GM21360 (cell line): ENCODE data around the gene RANBP10.
A peak's percentile ranks its signal among the peaks of the same experiment; 100 is the strongest.
"Not testable (repeated sequence)": the region's sequence is repeated elsewhere in the genome, so short reads cannot be mapped to it uniquely, and the experiment has no call there.

Experiments
- ATAC-seq: cut with Tn5 transposase; IDR thresholded peaks from one replicate; pipeline ENCODE4 v1.9.1; 2021; ENCODE audit warnings: mild to moderate bottlenecking, moderate library complexity; ENCODE audit not compliant: unreplicated experiment

RANBP10 gene

GRCh38 chr16:67780847-67781564, 25.4 kb downstream of the RANBP10 start:
- ATAC-seq = no peak

GRCh38 chr16:67779256-67780014, 26.9 kb downstream of the RANBP10 start:
- no peak for ATAC-seq

- no peak for ATAC-seq
These were observed 31.1 kb downstream of the RANBP10 start for GRCh38 chr16:67775273-67775672.

GRCh38 chr16:67774457-67774853, 31.9 kb downstream of the RANBP10 start:
- no peak for ATAC-seq

DNA sequence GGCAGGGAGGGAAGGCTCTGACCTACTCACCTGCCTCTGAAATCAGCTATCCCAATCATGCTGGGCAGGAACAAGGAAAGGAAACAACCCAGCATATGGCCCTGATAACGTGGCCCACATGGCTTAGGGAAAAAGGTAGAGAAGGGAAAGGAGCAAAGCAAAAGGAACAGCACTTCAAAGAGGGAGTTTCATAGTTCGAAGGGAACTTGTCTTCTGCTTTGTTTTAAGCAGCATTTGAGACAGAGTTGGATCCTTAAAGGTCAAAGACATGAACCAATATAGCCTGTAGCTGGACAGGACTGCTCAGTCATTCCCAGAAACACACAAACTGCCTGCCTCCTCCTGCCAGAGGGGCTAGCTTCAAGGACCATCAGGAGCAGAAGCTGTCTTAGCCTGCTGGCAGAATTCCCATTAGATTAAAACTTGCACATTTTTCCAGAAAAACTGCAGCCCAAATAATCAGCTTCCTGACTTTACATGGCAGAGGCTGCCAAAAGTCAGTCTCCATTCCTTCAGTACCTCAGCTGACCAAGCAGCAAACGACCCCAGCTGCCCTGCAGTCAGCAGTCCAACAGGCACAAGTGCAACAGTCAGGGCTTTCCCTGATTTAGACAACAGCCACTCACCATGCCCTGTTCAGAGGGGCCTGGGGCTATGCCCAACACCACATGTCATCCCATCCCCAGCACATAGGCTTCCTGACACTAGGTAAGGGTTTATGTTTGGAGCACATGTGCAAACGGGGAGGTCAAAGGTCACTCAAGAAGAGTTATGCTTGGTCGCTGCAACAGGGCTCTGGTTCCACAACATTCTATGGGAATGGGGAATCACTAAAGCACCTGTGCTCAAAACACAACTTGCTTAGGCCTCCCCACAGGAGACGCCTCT, 32.5 kb downstream of the RANBP10 start:
- no peak for ATAC-seq

DNA sequence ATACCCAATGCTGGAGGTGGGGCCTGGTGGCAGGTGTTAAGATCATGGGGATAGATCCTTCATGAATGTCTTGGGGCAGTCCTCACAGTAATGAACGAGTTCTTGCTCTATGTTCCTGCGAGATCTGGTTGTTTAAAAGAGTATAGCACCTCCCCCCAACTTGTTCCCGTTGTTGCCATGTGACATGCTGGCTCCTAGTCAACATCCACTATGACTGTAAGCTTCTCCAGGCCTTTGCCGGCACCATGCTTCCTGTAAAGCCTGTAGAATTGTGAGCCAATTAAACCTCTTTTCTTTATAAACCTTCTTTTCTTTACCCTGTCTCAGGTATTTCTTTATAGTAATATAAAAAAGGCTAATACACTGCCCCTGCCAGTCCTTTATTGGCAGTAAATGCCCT, 33.3 kb downstream of the RANBP10 start:
- ATAC-seq = no peak

DNA sequence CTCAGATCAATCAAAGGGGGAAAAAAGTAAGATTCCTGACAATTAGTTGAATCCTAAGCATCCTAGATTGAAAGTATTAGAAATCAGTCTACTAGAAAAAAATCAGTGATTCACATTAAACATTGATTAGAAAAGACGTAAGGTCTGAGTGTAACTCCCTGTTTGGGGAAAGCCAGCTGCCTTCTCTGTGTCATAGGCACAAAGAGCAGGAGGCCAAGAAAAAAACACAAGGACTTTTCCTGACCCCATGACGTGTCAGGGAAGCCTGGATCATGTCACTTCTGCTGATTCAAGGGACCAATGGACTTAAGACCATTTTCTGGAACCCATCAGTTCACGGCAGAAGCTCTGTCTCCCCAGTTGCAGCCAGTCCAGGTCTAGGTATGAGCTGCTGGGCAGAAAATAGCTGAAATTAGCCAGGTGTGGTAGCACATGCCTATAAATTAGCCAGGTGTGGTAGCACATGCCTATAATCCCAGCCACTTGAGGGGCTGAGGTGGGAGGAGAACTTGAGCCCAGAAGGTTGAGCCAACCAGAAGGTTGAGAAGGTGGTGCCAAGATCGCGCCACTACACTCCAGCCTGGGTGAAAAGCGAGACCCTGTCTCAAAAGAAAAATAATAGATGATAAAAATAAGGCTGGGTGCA, 35.9 kb downstream of the RANBP10 start:
- no peak for ATAC-seq

DNA sequence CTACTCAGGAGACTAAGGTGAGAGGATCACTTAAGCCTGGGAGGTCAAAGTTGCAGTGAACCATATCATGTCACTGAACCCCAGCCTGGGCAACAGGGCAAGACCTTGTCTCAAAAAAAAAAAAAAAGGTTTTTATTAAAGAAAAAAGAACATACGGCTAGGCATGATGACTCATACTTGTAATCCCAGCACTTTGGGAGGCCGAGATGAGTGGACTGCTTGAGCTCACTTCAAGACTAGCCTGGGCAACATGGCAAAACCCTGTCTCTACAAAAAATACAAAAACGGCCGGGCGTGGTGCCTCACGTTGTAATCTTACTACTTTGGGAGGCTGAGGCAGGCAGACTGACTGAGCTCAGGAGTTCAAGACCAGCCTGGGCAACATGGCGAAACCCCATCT, 38.4 kb downstream of the RANBP10 start:
- no peak for ATAC-seq

- ATAC-seq = no peak
These were observed 40.1 kb downstream of the RANBP10 start for GRCh38 chr16:67766291-67766690.

GRCh38 chr16:67764158-67764667, 42.1 kb downstream of the RANBP10 start:
- ATAC-seq = no peak

DNA sequence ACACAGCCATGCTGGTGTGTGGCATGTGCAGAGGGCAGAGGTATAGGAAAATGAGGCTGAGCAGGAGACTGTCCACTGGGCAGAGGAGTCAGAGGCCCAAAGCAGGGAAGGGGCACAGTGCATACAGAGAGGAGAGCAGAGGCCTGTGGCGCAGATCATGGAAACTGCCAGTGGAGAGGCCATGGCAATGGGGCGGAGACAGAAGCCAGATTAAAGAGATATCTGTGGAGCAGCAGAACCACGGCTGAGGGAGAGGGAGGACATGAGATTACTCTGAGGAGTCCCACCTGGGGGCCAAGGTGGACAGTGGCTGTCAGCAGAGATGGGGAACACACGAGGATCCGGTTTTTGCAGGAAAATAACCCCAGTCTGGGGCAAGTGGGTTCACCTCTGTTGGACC, 43.3 kb downstream of the RANBP10 start:
- no peak for ATAC-seq

DNA sequence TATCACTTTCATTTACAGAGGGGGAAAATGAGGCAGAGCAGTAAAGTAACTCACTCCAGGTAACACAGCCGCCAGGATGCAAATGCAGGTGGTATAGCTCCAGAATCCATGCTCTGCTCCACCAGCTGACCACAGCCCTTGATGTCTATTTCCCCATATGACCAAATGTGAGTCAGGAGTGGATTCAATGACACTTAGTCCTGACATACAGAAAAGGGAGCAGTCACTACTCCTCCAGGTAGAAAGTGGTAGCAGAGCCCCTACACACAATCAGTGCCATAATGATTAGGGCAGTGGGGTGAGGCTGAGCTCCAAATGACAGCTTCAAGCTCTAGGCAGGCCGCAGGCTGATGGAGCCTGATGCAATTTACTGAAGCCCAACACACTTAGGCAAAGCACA, 44.0 kb downstream of the RANBP10 start:
- ATAC-seq = no peak

DNA sequence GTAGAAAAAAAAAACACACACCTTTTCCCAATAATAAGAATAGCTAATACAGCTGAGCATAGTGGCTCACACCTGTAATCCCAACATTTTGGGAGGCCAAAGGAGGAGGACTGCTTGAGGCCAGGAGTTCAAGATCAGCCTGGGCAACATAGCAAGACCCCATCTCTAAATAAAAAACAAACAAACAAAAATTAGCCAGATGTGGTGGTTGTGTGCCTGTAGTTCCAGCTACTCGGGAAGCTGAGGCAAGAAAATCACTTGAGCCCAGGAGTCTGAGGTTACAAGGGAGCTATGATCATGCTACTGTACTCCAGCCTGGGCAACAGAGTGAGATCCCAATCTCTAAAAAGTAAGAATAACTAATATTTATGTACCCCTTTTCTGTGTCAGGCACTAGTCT, 44.4 kb downstream of the RANBP10 start:
- ATAC-seq = no peak

DNA sequence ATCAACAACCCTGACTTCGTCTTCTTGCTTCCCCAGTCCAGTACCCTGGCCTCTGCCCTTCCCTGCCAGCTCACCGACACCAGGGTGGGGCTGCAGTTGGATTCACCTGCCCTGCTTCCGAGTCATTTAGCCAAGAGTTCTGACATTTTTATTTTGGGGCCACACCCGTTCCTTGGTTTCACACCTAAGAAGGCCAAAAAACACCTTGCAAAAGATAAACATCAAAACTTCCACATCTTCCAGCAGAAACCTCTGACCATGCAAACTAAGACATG, 45.5 kb downstream of the RANBP10 start:
- ATAC-seq = no peak

- ATAC-seq = no peak
These were observed 46.0 kb downstream of the RANBP10 start for GRCh38 chr16:67760206-67760955.

DNA sequence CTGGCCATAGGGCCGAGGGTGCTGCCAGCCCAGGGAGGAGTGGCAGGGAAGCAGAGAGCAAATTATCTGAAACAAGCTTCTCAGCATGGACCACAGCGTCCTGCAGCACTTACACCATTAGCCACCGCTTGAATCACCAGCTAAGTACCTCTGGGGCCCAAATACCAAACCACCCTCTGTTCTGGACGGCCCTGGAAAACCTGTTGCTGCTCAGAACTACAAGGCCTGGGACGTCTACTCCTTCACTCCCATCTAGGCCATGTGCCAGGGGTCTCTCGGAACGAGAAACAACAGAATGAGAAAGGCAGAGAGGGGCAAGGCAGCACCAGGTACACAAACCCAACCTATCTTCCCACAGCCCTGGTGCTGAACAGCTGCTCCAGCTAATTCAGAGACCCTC, 47.4 kb downstream of the RANBP10 start:
- ATAC-seq = no peak

- no peak for ATAC-seq
These were observed 48.4 kb downstream of the RANBP10 start for GRCh38 chr16:67758006-67758405.

DNA sequence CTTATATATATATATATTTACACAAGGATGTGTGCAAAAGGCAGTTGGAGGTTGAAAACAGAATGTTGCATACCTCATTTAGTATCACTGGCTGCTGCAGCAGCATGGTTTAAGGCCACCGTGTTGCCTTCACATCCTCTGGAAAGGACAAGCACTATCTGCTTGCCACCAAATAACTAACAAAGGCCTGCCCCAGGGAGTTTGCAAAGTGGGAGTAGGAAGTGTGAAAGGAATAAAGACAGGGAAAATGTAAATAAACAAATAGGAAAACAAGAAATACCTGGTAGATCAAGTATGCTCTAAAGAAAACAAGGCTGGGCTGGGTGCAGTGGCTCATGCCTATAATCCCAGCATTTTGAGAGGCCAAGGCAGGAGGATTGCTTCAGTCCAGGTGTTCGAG, 53.7 kb downstream of the RANBP10 start:
- no peak for ATAC-seq

DNA sequence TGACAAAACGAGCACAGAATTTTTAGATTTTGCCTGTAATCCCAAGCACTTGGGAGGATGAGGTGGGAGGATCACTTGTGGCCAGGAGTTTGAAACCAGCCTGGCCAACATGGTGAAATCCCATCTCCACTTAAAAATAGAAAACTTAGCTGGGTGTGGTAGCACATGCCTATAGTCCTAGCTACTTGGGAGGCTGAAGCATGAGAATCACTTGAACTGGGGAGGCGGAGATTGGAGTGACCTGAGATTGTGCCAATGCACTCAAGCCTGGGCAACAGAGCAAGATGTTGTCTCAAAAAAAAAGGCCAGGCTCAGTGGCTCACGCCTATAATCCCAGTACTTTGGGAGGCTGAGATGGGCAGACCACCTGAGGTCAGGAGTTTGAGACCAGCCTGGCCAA, 55.0 kb downstream of the RANBP10 start:
- not testable (repeated sequence) for ATAC-seq

DNA sequence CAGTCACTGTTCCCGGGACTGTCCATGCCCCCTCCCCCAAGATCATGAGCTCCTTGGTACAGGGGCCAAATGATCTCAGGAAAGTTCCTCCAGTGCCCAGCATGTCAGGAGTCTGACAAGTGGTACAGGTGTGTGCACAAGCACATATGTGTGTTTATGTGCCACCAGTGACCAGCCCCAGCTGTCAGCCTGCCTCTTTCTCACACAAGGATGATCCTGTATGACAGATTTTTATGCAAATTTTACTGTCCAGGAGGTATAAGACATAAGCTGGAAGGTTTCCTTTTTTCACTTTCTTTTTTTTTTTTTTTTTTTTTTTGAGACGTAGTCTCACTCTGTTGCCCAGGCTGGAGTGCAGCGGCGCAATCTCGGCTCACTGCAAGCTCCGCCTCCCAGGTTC, 55.9 kb downstream of the RANBP10 start:
- ATAC-seq = peak; percentile 62
